GM20000 (cell line): ENCODE results near the gene VASN.

Experiments
- DNase-seq: peaks from one replicate; pipeline ENCODE4 v3.0.0; 2012; ENCODE audit warnings: low spot score
- TF ChIP-seq, protein P1 (sequence below): IDR thresholded peaks from 2 replicates; pipeline ENCODE4 v1.5.1; 2012; ENCODE audit warnings: mild to moderate bottlenecking, control low read depth; ENCODE audit errors: extremely low read depth, missing control alignments

The VASN gene

GRCh38 chr16:4401510-4401909 is 29.9 kb downstream of the VASN start:
- TF ChIP-seq, protein P1, sequence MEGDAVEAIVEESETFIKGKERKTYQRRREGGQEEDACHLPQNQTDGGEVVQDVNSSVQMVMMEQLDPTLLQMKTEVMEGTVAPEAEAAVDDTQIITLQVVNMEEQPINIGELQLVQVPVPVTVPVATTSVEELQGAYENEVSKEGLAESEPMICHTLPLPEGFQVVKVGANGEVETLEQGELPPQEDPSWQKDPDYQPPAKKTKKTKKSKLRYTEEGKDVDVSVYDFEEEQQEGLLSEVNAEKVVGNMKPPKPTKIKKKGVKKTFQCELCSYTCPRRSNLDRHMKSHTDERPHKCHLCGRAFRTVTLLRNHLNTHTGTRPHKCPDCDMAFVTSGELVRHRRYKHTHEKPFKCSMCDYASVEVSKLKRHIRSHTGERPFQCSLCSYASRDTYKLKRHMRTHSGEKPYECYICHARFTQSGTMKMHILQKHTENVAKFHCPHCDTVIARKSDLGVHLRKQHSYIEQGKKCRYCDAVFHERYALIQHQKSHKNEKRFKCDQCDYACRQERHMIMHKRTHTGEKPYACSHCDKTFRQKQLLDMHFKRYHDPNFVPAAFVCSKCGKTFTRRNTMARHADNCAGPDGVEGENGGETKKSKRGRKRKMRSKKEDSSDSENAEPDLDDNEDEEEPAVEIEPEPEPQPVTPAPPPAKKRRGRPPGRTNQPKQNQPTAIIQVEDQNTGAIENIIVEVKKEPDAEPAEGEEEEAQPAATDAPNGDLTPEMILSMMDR: no peak
- DNase-seq: no peak

- TF ChIP-seq, protein P1: peak; percentile 72
These were observed 30.9 kb downstream of the VASN start for GRCh38 chr16:4402439-4403132.

GRCh38 chr16:4403133-4403949 is 31.7 kb downstream of the VASN start:
- TF ChIP-seq, protein P1: no peak
- no peak for DNase-seq

More at GRCh38 chr16:4402439-4403132, 30.9 kb downstream of the VASN start:
- peak; percentile 87 for DNase-seq

- no peak for DNase-seq
- TF ChIP-seq, protein P1: peak; percentile 14
These were observed 32.8 kb downstream of the VASN start for GRCh38 chr16:4404247-4404966.

GRCh38 chr16:4404967-4405696 is 33.5 kb downstream of the VASN start:
- TF ChIP-seq, protein P1: no peak
- no peak for DNase-seq

GRCh38 chr16:4407543-4408322 is 36.1 kb downstream of the VASN start:
- TF ChIP-seq, protein P1: no peak
- DNase-seq: no peak
